ENCODE measurements around the gene PPFIA3.

PPFIA3 gene

GRCh38 chr19:49128545-49129237 lies 9.3 kb downstream of the PPFIA3 start:
- TF ChIP-seq EZH2 (IDR thresholded peaks at IDR 0.05; ENCODE audit: borderline replicate concordance, low read depth, low read length, severe bottlenecking): no peak
- TF ChIP-seq, protein P1, sequence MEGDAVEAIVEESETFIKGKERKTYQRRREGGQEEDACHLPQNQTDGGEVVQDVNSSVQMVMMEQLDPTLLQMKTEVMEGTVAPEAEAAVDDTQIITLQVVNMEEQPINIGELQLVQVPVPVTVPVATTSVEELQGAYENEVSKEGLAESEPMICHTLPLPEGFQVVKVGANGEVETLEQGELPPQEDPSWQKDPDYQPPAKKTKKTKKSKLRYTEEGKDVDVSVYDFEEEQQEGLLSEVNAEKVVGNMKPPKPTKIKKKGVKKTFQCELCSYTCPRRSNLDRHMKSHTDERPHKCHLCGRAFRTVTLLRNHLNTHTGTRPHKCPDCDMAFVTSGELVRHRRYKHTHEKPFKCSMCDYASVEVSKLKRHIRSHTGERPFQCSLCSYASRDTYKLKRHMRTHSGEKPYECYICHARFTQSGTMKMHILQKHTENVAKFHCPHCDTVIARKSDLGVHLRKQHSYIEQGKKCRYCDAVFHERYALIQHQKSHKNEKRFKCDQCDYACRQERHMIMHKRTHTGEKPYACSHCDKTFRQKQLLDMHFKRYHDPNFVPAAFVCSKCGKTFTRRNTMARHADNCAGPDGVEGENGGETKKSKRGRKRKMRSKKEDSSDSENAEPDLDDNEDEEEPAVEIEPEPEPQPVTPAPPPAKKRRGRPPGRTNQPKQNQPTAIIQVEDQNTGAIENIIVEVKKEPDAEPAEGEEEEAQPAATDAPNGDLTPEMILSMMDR (IDR thresholded peaks at IDR 0.05; ENCODE audit: borderline replicate concordance, extremely low read depth, low read length, poor library complexity, severe bottlenecking): no peak
- Histone ChIP-seq H3K4me3 (ENCODE audit: low read depth in 1 of 2, low read length in 2 of 2) (peak overlapping the region; percentile 22 to 80; a peak in 3 of 4 replicates), H3K4me2 (ENCODE audit: insufficient read depth, low read length) (peak overlapping the region; percentile 96), H3K27me3 (ENCODE audit: insufficient read depth, low read length, poor library complexity) (no peaks in the 10 kb centered on the region), H3K9me3 (ENCODE audit: insufficient read depth, low read length, severe bottlenecking) (no peaks in the 10 kb centered on the region), H3K27ac (ENCODE audit: low read length) (peak overlapping the region; percentile 89), H3K79me2 (ENCODE audit: insufficient read depth, low read length) (peaks cover 10% of the 10 kb centered on the region), H4K20me1 (ENCODE audit: insufficient read depth, low read length) (no peaks in the 10 kb centered on the region), H3K4me1 (ENCODE audit: insufficient read depth, low read length) (peaks cover 22% of the 10 kb centered on the region), H3K36me3 (ENCODE audit: insufficient read depth, low read length) (peaks cover 17% of the 10 kb centered on the region), H2AFZ (ENCODE audit: low read depth, low read length) (peak overlapping the region; percentile 99), H3K9ac (ENCODE audit: low read depth, low read length) (peak overlapping the region; percentile 47)
- ATAC-seq (ENCODE audit: insufficient read depth, low read depth) (no peak), DNase-seq (no peak)

- peak overlapping the region; percentile 47; the same call in 1 of the 2 replicates for H3K9ac ChIP-seq (ENCODE audit: low read depth, low read length)
- peaks cover 10% of the 10 kb centered on the region for H3K79me2 ChIP-seq (ENCODE audit: insufficient read depth, low read length)
- H3K4me3 ChIP-seq (ENCODE audit: low read depth in 1 of 2, low read length in 2 of 2): peak overlapping the region in 1 of 2 experiments; percentile 80; a peak in 2 of 4 replicates
- peaks cover 22% of the 10 kb centered on the region for H3K36me3 ChIP-seq (ENCODE audit: insufficient read depth, low read length)
- no peaks in the 10 kb centered on the region for H3K9me3 ChIP-seq (ENCODE audit: insufficient read depth, low read length, severe bottlenecking)
- H3K27me3 ChIP-seq (ENCODE audit: insufficient read depth, low read length, poor library complexity): no peaks in the 10 kb centered on the region
- H4K20me1 ChIP-seq (ENCODE audit: insufficient read depth, low read length): 0 out of 2 replicates have a peak, but pooled peaks cover under 1% of the 10 kb centered on the region
- no peak overlapping the region for H2AFZ ChIP-seq (ENCODE audit: low read depth, low read length)
- DNase-seq: no peak
- H3K27ac ChIP-seq (ENCODE audit: low read length): peak overlapping the region; percentile 89
- TF ChIP-seq, protein P1 (IDR thresholded peaks at IDR 0.05; ENCODE audit: borderline replicate concordance, extremely low read depth, low read length, poor library complexity, severe bottlenecking): no peak
- no peak for TF ChIP-seq EZH2 (IDR thresholded peaks at IDR 0.05; ENCODE audit: borderline replicate concordance, low read depth, low read length, severe bottlenecking)
- no peak for ATAC-seq (ENCODE audit: insufficient read depth, low read depth)
- peak overlapping the region; percentile 96 for H3K4me2 ChIP-seq (ENCODE audit: insufficient read depth, low read length)
- peaks cover 22% of the 10 kb centered on the region for H3K4me1 ChIP-seq (ENCODE audit: insufficient read depth, low read length)
Measured at GRCh38 chr19:49129238-49129583, 9.9 kb downstream of the PPFIA3 start.

GRCh38 chr19:49130325-49130724 lies 11.0 kb downstream of the PPFIA3 start:
- peaks cover 3% of the 10 kb centered on the region; the same call in 1 of the 2 replicates for H4K20me1 ChIP-seq (ENCODE audit: insufficient read depth, low read length)
- H3K27ac ChIP-seq (ENCODE audit: low read length): no peak overlapping the region
- H3K9me3 ChIP-seq (ENCODE audit: insufficient read depth, low read length, severe bottlenecking): no peaks in the 10 kb centered on the region
- peaks cover 10% of the 10 kb centered on the region for H3K79me2 ChIP-seq (ENCODE audit: insufficient read depth, low read length)
- ATAC-seq (ENCODE audit: insufficient read depth, low read depth) (no peak), DNase-seq (no peak)
- TF ChIP-seq EZH2 (IDR thresholded peaks at IDR 0.05; ENCODE audit: borderline replicate concordance, low read depth, low read length, severe bottlenecking): no peak
- TF ChIP-seq, protein P1 (IDR thresholded peaks at IDR 0.05; ENCODE audit: borderline replicate concordance, extremely low read depth, low read length, poor library complexity, severe bottlenecking): no peak
- no peak overlapping the region for H2AFZ ChIP-seq (ENCODE audit: low read depth, low read length)
- H3K36me3 ChIP-seq (ENCODE audit: insufficient read depth, low read length): peaks cover 33% of the 10 kb centered on the region
- H3K4me1 ChIP-seq (ENCODE audit: insufficient read depth, low read length): peaks cover 22% of the 10 kb centered on the region
- H3K9ac ChIP-seq (ENCODE audit: low read depth, low read length): no peak overlapping the region
- H3K4me3 ChIP-seq (ENCODE audit: low read depth in 1 of 2, low read length in 2 of 2): no peak overlapping the region
- no peaks in the 10 kb centered on the region for H3K27me3 ChIP-seq (ENCODE audit: insufficient read depth, low read length, poor library complexity)
- H3K4me2 ChIP-seq (ENCODE audit: insufficient read depth, low read length): no peak overlapping the region
